NCI-H69 (cell line): ENCODE results near the gene ASCC3.
"Not testable (repeated sequence)": the region's sequence is repeated elsewhere in the genome, so short reads cannot be mapped to it uniquely, and the experiment has no call there.

Source experiments
- DNase-seq: peaks from one replicate; lab custom pipeline; 2025; lab: John Stamatoyannopoulos, UW

ASCC3 gene

GRCh38 chr6:100808638-100809275 is 72.4 kb downstream of the ASCC3 start:
- DNase-seq: no peak

DNA sequence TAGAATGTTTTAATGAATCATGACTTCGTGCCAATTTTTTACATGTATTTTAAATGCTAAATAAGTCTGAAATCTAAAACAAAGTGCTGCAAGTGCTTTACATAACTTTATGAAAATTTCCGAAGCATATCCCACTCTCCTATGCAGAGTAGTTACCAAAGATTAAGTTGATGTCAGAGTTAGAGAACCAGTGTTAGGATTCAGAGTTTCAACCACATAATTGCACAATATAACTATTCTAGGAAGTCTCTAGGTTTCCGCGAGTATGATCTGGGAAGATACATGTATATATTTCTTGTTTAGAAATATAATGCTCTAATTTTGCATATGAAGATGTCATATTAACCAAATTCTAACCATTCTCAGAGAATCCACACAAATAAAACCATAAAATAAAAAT is 74.8 kb downstream of the ASCC3 start:
- DNase-seq: no peak

DNA sequence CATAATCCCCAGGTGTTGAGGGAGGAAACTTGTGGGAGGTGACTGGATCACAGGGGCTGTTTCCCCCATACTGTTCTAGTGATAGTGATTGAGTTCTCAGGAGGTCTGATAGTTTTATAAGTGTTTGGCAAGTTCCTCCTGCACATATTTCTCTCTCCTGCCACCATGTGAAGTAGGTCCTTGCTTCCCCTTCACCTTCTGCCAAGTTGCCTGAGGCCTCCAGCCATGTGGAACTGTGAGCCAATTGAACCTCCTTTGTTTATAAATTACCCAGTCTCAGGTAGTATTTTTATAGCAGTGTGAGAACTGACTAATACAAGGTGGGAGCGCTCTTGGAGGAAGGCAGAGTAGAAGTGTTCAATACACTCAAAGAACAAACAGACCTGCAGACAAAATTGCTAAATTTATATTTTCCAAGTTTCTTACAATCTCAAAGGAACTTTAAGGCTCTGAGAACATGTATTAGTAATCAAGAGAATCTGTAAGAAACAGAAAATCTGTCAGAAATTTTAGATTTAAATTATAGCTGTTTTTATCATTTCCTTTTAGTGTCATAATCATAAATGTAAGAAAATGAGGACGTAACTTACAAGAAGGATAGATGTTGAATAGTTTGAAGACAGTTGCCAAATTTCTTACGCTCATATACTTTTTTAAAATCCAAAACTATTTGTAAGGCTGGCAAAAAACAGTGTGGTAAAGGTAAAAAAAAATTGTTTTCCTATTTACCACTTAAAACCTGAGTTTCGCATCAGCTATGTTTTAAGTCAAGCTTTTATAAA is 77.7 kb downstream of the ASCC3 start:
- peak; percentile 91 for DNase-seq

DNA sequence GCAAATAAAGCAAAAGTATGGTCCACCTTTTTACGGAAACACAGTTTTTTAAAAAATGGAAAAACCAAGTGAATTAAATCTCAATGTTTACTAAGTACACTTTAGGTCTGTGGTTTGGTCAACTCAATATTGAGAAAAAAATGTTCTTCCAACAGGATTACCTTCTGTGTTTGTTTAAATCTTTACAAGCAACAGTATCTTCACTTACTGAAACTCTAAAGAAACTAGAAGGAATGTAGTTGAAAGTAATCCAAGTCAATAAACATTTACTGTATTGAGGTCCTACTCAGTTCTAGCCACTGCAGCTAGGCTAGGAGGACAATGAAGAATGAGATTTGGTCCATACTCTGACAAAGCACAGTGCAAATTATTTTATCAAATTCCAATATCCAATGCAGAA is 80.1 kb downstream of the ASCC3 start:
- no peak for DNase-seq

- DNase-seq: peak; percentile 48
These were observed 84.9 kb downstream of the ASCC3 start for GRCh38 chr6:100796049-100796823.

- no peak for DNase-seq
These were observed 91.0 kb downstream of the ASCC3 start for GRCh38 chr6:100790084-100790483.

- no peak for DNase-seq
These were observed 95.1 kb downstream of the ASCC3 start for GRCh38 chr6:100785982-100786381.

DNA sequence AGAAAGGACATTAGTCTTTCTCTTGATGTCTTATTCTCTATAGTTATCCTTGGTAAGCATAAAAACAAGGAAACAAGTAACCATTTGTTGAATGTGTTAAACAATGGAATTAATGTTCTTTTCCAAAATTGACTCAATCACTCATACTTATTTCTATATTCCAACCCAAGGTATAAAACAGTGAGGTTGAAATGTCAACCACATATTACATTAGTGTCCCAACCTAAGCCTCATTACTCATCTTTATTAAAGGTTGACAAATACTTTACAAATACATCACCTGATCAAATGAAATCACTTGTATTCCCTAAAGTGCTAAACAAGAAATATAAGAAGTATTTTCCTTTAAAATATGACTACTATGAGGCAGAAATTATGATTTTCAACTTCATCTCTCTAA is 100.5 kb downstream of the ASCC3 start:
- no peak for DNase-seq

DNA sequence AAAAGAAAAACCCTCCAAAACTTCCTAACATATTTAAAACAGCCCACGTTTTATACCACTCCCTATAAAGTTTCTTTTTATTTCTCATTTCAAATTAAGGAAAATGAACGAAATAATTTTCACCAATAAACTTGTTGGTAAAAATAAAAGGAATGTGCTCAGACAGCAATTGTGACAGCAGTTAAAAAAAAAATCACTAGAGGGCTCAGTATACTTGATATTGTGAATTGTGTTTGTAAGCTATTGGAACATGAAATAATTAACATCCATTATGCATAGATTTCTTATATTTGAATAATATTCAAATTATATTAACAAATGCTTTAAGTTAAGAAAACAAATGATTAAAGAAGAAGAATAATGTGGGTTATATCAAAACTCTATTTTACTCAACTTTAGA is 105.5 kb downstream of the ASCC3 start:
- peak; percentile 19 for DNase-seq

DNA sequence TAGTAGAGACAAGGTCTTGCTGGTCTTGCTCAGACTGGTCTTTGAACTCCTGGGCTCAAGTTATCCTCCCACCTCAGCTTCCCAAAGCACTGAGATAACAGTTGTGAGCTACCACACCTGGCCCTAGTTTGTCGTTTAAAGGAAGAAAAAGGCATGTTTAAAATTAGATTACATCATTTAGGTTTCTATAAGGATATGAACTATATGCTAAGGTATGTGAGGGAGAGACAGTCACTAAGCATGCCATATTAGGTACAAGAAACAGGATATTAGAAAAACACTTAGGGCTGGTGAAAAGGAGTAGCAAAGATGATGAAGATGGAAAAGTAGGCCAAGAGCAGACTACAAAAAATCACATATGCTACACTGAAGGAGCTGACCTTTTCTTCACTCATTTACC is 106.4 kb downstream of the ASCC3 start:
- no peak for DNase-seq

- DNase-seq: no peak
These were observed 112.2 kb downstream of the ASCC3 start for GRCh38 chr6:100768816-100769351.

- no peak for DNase-seq
These were observed 117.4 kb downstream of the ASCC3 start for GRCh38 chr6:100763617-100764241.

GRCh38 chr6:100761841-100762240 is 119.3 kb downstream of the ASCC3 start:
- no peak for DNase-seq

- not testable (repeated sequence) for DNase-seq
These were observed 122.7 kb downstream of the ASCC3 start for GRCh38 chr6:100758386-100758785.

DNA sequence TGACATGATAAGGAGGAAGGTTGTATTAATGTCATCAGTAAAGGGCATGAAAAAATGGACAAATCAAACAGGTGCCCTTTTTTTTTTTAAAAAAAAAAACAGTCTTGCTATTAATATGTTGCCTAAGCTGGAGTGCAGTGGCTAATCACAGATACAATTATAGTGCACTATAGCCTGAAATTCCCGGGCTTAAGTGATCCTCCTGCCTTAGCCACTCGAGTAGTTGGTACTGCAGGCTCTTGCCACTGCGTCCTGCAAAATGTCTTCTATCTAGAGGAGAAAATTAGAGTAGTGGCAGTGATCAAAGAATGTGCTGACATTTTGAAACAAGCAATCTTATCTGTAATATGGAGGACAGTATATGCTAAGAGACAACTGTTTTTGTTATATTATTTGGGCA is 127.7 kb downstream of the ASCC3 start:
- peak; percentile 22 for DNase-seq

DNA sequence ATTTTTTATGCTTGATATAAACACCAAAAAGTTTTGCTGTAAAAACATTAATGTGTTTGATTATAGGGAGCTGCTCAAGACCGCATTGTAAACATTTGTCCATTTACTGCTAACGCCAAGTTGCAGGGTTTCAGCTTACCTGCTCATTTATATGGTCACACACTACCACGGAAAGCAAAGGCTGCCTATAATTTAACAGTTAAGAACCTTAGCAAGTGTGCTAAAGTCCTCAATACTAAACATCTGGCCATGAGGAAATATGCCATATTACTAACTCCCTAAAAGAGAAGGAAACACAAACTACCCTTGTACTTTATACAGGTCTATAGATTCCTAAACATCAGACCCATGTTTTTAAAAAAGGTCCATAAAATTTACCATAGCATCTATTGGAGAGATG is 129.5 kb downstream of the ASCC3 start:
- peak; percentile 87 for DNase-seq

GRCh38 chr6:100745419-100746041 is 135.6 kb downstream of the ASCC3 start:
- DNase-seq: no peak

- DNase-seq: no peak
These were observed 140.7 kb downstream of the ASCC3 start for GRCh38 chr6:100740439-100740838.

GRCh38 chr6:100737720-100738119 is 143.4 kb downstream of the ASCC3 start:
- not testable (repeated sequence) for DNase-seq

DNA sequence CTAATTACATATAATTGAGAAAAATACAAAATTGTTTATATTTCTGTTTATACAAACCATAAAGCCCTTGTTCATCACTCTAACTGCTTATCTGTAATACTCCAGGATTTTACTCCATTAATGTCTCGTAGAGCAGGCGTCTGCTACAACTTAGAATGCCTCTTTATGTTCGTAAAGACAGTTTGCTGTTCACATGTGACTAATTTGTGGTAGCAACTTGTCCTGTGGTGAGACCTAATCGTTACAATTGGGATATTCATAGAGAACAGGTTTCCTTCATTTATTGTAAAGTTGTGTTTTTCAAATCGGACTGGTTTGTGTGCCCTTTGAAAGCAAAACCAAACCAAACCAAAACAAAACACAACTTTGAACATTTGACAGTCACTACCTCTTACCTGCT is 149.7 kb downstream of the ASCC3 start:
- DNase-seq: no peak
